Measurements from ENCODE around the gene COPB1. TPM values are rescaled to one million over a fixed set of nuclear protein-coding genes. Genes with fewer than 3 reads are reported as not detected.
A peak's percentile ranks its signal among the peaks of the same experiment; 100 is the strongest.

COPB1 gene
- total and polyA plus RNA-seq, 2 of the 8 experiments (the other 6 are each of a cell fraction or from before 2014, with no cell fraction given): 28.7 to 72.1 TPM

DNA sequence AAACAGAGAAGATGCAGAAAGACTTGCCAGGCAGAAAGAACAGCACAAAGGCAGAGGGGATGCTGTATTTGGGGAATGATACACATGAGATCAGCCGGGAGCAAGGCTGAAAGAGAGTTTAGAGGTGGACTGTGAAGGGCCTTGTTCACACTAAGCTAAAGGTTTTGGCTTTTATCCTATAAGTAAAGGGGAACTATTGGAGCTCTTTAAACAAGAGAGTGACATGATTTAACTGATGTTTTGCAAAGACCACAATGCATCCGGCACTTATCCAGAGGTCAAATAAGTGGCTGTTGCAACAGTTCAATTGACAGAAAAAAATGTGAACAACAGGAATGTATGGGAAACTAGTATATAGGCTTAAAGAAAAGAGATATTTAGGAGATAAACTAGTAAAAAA is 76.0 kb downstream of the COPB1 start:
- Histone ChIP-seq H3K23me2 (ENCODE audit: low read depth, low read length) (peaks cover 3% of the 10 kb centered on the region), H3K4me3 (ENCODE audit: extremely low read depth in 1 of 4, insufficient read depth in 2 of 4, low read depth in 3 of 4, low read length in 4 of 4) (no peak overlapping the region), H3K79me2 (ENCODE audit: control insufficient read depth in 1 of 2, insufficient read depth in 2 of 2, low read length in 2 of 2) (no peaks in the 10 kb centered on the region), H3K56ac (replicated peaks; ENCODE audit: insufficient read length, low read depth, low read length) (no peak overlapping the region), H2BK12ac (ENCODE audit: low read depth, low read length) (peak overlapping the region; percentile 82), H4K20me1 (replicated peaks in 1 of 2; ENCODE audit: control insufficient read depth in 1 of 2, insufficient read depth in 2 of 2, low read length in 2 of 2) (no peaks in the 10 kb centered on the region), H3K4me2 (ENCODE audit: insufficient read depth in 1 of 2, low read depth in 2 of 2, low read length in 2 of 2) (no peak overlapping the region; a peak in 1 of 4 replicates), H2BK5ac (ENCODE audit: low read depth, low read length) (no peak overlapping the region), H4K8ac (ENCODE audit: extremely low read depth, insufficient read depth, low read length) (no peak overlapping the region), H2BK20ac (ENCODE audit: low read length) (no peak overlapping the region), H2BK120ac (replicated peaks; ENCODE audit: low read depth, low read length) (no peak overlapping the region), H2BK15ac (ENCODE audit: low read length) (no peak overlapping the region), H3K79me1 (ENCODE audit: low read depth, low read length) (no peaks in the 10 kb centered on the region), H3K36me3 (ENCODE audit: control insufficient read depth in 2 of 4, insufficient read depth in 4 of 4, low read length in 3 of 4) (no peaks in the 10 kb centered on the region), H3K4me1 (replicated peaks in 1 of 4; ENCODE audit: control insufficient read depth in 3 of 4, insufficient read depth in 4 of 4, low read length in 3 of 4) (peaks cover 7 to 12% (median 9%) of the 10 kb centered on the region in 4 experiments), H3K18ac (ENCODE audit: extremely low read depth, low read length) (no peak overlapping the region), H4K91ac (replicated peaks; ENCODE audit: insufficient read length, low read length) (no peak overlapping the region), H2AK5ac (ENCODE audit: low read depth, low read length) (no peak overlapping the region), H3K4ac (replicated peaks; ENCODE audit: insufficient read length, low read depth, low read length) (no peak overlapping the region), H3K27ac (ENCODE audit: low read depth, low read length) (no peak overlapping the region), H3K14ac (ENCODE audit: insufficient read length) (no peak overlapping the region), H4K5ac (ENCODE audit: insufficient read length, low read depth, low read length) (no peak overlapping the region), H3K27me3 (replicated peaks in 1 of 4; ENCODE audit: control insufficient read depth in 3 of 4, extremely low read depth in 1 of 4, insufficient read depth in 3 of 4, low read length in 3 of 4) (no peaks in the 10 kb centered on the region), H3K9ac (replicated peaks in 1 of 4; ENCODE audit: extremely low read depth in 1 of 4, low read depth in 3 of 4, low read length in 3 of 4) (no peak overlapping the region), H3K23ac (ENCODE audit: insufficient read length) (no peak overlapping the region), H3K9me3 (ENCODE audit: insufficient read depth in 2 of 2, low read depth in 1 of 2, low read length in 1 of 2) (no peaks in the 10 kb centered on the region), H2AFZ (ENCODE audit: low read length) (no peak overlapping the region)
- ChIA-PET POLR2A (ENCODE audit: partially characterized antibody) (no interaction called here), CTCF (ENCODE audit: partially characterized antibody) (interaction anchor here (0.5 to 13.7 kb wide), 4 partner anchors 10 to 132 kb away, joined by 3 to 312 read pairs (median 16); no protein-coding TSS in a partner anchor)
- no peak for TF ChIP-seq SIX5 (IDR thresholded peaks at IDR 0.05; ENCODE audit: low read depth, low read length)
- no peak for TF ChIP-seq RBBP5 (IDR thresholded peaks at IDR 0.05; ENCODE audit: borderline replicate concordance, low read depth, low read length)
- no peak for TF ChIP-seq CEBPB (IDR thresholded peaks at IDR 0.05; ENCODE audit: low read depth, low read length)
- no peak for TF ChIP-seq TAF7 (optimal IDR thresholded peaks at IDR 0.05; ENCODE audit: borderline replicate concordance, low read depth, low read length)
- TF ChIP-seq RAD21 (IDR thresholded peaks at IDR 0.05 in 1 of 2, conservative IDR thresholded peaks at IDR 0.05 in 1 of 2; ENCODE audit: low read depth in 2 of 2, low read length in 2 of 2): no peak
- TF ChIP-seq RXRA (IDR thresholded peaks at IDR 0.05; ENCODE audit: insufficient read depth, low read depth, low read length): no peak
- TF ChIP-seq, protein P1, sequence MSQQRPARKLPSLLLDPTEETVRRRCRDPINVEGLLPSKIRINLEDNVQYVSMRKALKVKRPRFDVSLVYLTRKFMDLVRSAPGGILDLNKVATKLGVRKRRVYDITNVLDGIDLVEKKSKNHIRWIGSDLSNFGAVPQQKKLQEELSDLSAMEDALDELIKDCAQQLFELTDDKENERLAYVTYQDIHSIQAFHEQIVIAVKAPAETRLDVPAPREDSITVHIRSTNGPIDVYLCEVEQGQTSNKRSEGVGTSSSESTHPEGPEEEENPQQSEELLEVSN (IDR thresholded peaks at IDR 0.05): no peak
- TF ChIP-seq, protein P2, sequence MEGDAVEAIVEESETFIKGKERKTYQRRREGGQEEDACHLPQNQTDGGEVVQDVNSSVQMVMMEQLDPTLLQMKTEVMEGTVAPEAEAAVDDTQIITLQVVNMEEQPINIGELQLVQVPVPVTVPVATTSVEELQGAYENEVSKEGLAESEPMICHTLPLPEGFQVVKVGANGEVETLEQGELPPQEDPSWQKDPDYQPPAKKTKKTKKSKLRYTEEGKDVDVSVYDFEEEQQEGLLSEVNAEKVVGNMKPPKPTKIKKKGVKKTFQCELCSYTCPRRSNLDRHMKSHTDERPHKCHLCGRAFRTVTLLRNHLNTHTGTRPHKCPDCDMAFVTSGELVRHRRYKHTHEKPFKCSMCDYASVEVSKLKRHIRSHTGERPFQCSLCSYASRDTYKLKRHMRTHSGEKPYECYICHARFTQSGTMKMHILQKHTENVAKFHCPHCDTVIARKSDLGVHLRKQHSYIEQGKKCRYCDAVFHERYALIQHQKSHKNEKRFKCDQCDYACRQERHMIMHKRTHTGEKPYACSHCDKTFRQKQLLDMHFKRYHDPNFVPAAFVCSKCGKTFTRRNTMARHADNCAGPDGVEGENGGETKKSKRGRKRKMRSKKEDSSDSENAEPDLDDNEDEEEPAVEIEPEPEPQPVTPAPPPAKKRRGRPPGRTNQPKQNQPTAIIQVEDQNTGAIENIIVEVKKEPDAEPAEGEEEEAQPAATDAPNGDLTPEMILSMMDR (IDR thresholded peaks at IDR 0.05; ENCODE audit: control extremely low read depth in 1 of 3, insufficient read depth in 1 of 3, low read depth in 1 of 3, low read length in 3 of 3): no peak
- TF ChIP-seq HDAC2 (IDR thresholded peaks at IDR 0.05; ENCODE audit: borderline replicate concordance in 1 of 2, low read depth in 2 of 2, low read length in 2 of 2): no peak
- WGBS, 2 experiments (ENCODE audit: extremely low coverage in 1 of 2, insufficient coverage in 1 of 2, insufficient read length in 1 of 2, insufficient replicate concordance in 2 of 2, low coverage in 1 of 2, low lambda C conversion rate in 2 of 2, missing lambda C conversion rate in 1 of 2): 83% methylated on average over 2 of the region's 2 CpGs; no CpG with 5 or more reads in 1 of the 2 experiments
- no peak for DNase-seq (ENCODE audit: low read depth in 1 of 2, low spot score in 2 of 2)
- FAIRE-seq: no peak

All from H1 (cell line).